AG04449 (cell line): ENCODE results near the gene DHX16.
"Not testable (repeated sequence)": the region's sequence is repeated elsewhere in the genome, so short reads cannot be mapped to it uniquely, and the experiment has no call there.

ENCODE experiments used
- CTCF ChIA-PET: fragments of 350-600 bp; formaldehyde crosslinking; extraction: SDS; loops from one replicate; lab custom pipeline; 2021; ENCODE audit warnings: antibody characterized with exemption; lab: Yijun Ruan, JAX
- POLR2A ChIA-PET: fragments of 400-600, 350-600 bp; formaldehyde crosslinking; extraction: SDS; loops from one replicate; lab custom pipeline; 2020; ENCODE audit warnings: antibody characterized with exemption, inconsistent platforms; lab: Yijun Ruan, JAX
- DNase-seq: peaks from one replicate; pipeline ENCODE4 v3.0.0-alpha.2; 2010; ENCODE audit warnings: low read depth, low spot score
- H3K4me3 ChIP-seq: 2 replicates; pipeline ENCODE4 v1.5.1; 2011; ENCODE audit warnings: low read depth, mild to moderate bottlenecking, control low read depth, low read length
- CTCF ChIP-seq: IDR thresholded peaks from one replicate; pipeline ENCODE4 v1.5.1; 2011; ENCODE audit warnings: mild to moderate bottlenecking, moderate library complexity, low read length, control low read depth, inconsistent platforms; ENCODE audit not compliant: insufficient read depth; ENCODE audit errors: missing control alignments

Gene DHX16

GRCh38 chr6:30670760-30671527, 1.9 kb downstream of the DHX16 start:
- TF ChIP-seq CTCF = no peak
- CTCF ChIA-PET = interaction anchor here (1.0 to 17.5 kb wide), 8 partner anchors 10 to 189 kb away, joined by 3 to 504 read pairs (median 14); partner anchors contain the start of genes MDC1 and TUBB
- H3K4me3 ChIP-seq = no peak overlapping the region
- POLR2A ChIA-PET = interaction anchor here (1.1 to 1.8 kb wide), 2 partner anchors 10 to 23 kb away, joined by 3 to 6 read pairs; no protein-coding TSS in a partner anchor
- no peak for DNase-seq

- H3K4me3 ChIP-seq, POLR2A ChIA-PET, DNase-seq: not testable (repeated sequence)
- CTCF ChIA-PET = interaction anchor here (3.8 kb wide), 1 partner anchor 12 kb away, joined by 19 read pairs; no protein-coding TSS in a partner anchor
These were observed 6.5 kb downstream of the DHX16 start for GRCh38 chr6:30666300-30666699.

GRCh38 chr6:30664994-30665767, 7.6 kb downstream of the DHX16 start:
- H3K4me3 ChIP-seq = no peak overlapping the region
- DNase-seq = no peak
- ChIA-PET POLR2A (no interaction called here), CTCF (interaction anchor here (0.7 to 3.8 kb wide), 8 partner anchors 13 to 122 kb away, joined by 3 to 19 read pairs (median 3); no protein-coding TSS in a partner anchor)
- no peak for TF ChIP-seq CTCF

- CTCF ChIA-PET = interaction anchor here (1.4 to 5.0 kb wide), 2 partner anchors 14 to 220 kb away, joined by 4 to 23 read pairs; partner anchors contain the start of gene DHX16
- POLR2A ChIA-PET, DNase-seq, H3K4me3 ChIP-seq: not testable (repeated sequence)
These were observed 14.9 kb downstream of the DHX16 start for GRCh38 chr6:30657922-30658321.

GRCh38 chr6:30657454-30657853, 15.4 kb downstream of the DHX16 start:
- no peak for TF ChIP-seq CTCF
- no peak overlapping the region for H3K4me3 ChIP-seq
- DNase-seq = no peak
- POLR2A ChIA-PET = no interaction called here
- CTCF ChIA-PET = interaction anchor here (1.4 to 5.0 kb wide), 2 partner anchors 14 to 220 kb away, joined by 4 to 23 read pairs; partner anchors contain the start of gene DHX16

GRCh38 chr6:30656513-30656912, 16.3 kb downstream of the DHX16 start:
- TF ChIP-seq CTCF = no peak
- no peak for DNase-seq
- CTCF ChIA-PET = interaction anchor here (0.8 to 5.0 kb wide), 4 partner anchors 9 to 17 kb away, joined by 3 to 23 read pairs (median 3); partner anchors contain the start of genes C6orf136 and DHX16
- POLR2A ChIA-PET = no interaction called here
- H3K4me3 ChIP-seq = no peak overlapping the region

- DNase-seq = no peak
- TF ChIP-seq CTCF = no peak
- no peak overlapping the region for H3K4me3 ChIP-seq
- CTCF ChIA-PET = interaction anchor here (0.8 to 5.0 kb wide), 4 partner anchors 14 to 23 kb away, joined by 3 to 23 read pairs (median 3); partner anchors contain the start of gene DHX16
- POLR2A ChIA-PET = interaction anchor here (1.1 kb wide), 1 partner anchor 9 kb away, joined by 3 read pairs; the partner anchor contains the start of gene C6orf136
These were observed 17.1 kb downstream of the DHX16 start for GRCh38 chr6:30655743-30656094.
